ENCODE measurements around the gene CELA2B.
"Not testable (repeated sequence)": the region's sequence is repeated elsewhere in the genome, so short reads cannot be mapped to it uniquely, and the experiment has no call there.

Gene CELA2B

GRCh38 chr1:15509586-15509985 is 33.7 kb downstream of the CELA2B start:
- DNase-seq (ENCODE audit: low read depth) = no peak
- in situ Hi-C loops (cut with HindIII; ENCODE audit: low sequenced_read_pairs) = no loop called here
- no peak overlapping the region for H3K4me3 ChIP-seq (ENCODE audit: low read depth, low read length)
- TF ChIP-seq, protein P1, sequence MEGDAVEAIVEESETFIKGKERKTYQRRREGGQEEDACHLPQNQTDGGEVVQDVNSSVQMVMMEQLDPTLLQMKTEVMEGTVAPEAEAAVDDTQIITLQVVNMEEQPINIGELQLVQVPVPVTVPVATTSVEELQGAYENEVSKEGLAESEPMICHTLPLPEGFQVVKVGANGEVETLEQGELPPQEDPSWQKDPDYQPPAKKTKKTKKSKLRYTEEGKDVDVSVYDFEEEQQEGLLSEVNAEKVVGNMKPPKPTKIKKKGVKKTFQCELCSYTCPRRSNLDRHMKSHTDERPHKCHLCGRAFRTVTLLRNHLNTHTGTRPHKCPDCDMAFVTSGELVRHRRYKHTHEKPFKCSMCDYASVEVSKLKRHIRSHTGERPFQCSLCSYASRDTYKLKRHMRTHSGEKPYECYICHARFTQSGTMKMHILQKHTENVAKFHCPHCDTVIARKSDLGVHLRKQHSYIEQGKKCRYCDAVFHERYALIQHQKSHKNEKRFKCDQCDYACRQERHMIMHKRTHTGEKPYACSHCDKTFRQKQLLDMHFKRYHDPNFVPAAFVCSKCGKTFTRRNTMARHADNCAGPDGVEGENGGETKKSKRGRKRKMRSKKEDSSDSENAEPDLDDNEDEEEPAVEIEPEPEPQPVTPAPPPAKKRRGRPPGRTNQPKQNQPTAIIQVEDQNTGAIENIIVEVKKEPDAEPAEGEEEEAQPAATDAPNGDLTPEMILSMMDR (IDR thresholded peaks at IDR 0.05; ENCODE audit: low read depth, low read length, missing control alignments) = no peak

- TF ChIP-seq, protein P1 (IDR thresholded peaks at IDR 0.05; ENCODE audit: low read depth, low read length, missing control alignments) = no peak
- no peak for DNase-seq (ENCODE audit: low read depth)
- in situ Hi-C loops (cut with HindIII; ENCODE audit: low sequenced_read_pairs) = no loop called here
- H3K4me3 ChIP-seq (ENCODE audit: low read depth, low read length) = no peak overlapping the region
These were observed 34.9 kb downstream of the CELA2B start for GRCh38 chr1:15510611-15511405.

DNA sequence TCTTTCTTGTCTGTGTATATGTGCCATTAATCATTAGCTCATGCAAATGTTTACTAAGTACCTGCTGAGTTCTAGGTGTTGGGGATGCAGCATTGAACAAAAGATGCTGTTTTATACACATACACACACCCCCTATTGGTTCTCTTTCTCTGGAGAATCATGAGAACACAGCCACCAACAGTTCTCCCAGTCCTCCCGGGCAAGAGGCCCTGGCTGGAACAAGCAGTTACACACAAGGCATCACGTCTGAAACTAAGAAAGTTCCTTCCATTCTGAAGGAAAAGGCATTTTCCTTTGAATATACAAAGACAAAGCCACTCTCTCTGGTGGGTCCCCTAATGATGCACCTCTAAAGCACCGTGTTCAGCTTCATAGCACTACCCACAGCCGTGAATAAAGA is 37.3 kb downstream of the CELA2B start:
- in situ Hi-C loops (cut with HindIII; ENCODE audit: low sequenced_read_pairs) = no loop called here
- H3K4me3 ChIP-seq (ENCODE audit: low read depth, low read length) = no peak overlapping the region
- DNase-seq (ENCODE audit: low read depth) = no peak
- TF ChIP-seq, protein P1 (IDR thresholded peaks at IDR 0.05; ENCODE audit: low read depth, low read length, missing control alignments) = no peak

DNA sequence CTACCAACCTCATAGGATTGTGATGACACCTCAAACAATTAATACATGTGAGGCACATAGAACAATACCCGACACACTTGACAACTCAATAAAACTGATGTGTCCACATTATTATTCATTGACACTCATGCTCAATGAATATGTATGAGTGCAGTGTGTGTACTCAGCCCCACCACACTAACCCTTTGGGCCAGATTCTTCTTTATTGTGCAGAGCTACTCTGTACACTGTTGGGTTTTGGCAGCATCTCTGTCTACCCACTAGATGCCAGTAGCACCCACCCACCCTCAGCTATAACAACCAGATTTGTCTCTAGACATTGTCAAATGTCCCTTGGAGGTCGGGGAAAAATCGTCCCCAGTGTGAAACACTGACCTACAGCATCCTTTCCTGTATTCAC is 38.0 kb downstream of the CELA2B start:
- no peak overlapping the region for H3K4me3 ChIP-seq (ENCODE audit: low read depth, low read length)
- in situ Hi-C loops (cut with HindIII; ENCODE audit: low sequenced_read_pairs) = no loop called here
- TF ChIP-seq, protein P1 (IDR thresholded peaks at IDR 0.05; ENCODE audit: low read depth, low read length, missing control alignments) = no peak
- no peak for DNase-seq (ENCODE audit: low read depth)

- H3K4me3 ChIP-seq (ENCODE audit: low read depth, low read length); DNase-seq (ENCODE audit: low read depth); in situ Hi-C loops (cut with HindIII; ENCODE audit: low sequenced_read_pairs): not testable (repeated sequence)
These were observed 38.7 kb downstream of the CELA2B start for GRCh38 chr1:15514557-15514956.

DNA sequence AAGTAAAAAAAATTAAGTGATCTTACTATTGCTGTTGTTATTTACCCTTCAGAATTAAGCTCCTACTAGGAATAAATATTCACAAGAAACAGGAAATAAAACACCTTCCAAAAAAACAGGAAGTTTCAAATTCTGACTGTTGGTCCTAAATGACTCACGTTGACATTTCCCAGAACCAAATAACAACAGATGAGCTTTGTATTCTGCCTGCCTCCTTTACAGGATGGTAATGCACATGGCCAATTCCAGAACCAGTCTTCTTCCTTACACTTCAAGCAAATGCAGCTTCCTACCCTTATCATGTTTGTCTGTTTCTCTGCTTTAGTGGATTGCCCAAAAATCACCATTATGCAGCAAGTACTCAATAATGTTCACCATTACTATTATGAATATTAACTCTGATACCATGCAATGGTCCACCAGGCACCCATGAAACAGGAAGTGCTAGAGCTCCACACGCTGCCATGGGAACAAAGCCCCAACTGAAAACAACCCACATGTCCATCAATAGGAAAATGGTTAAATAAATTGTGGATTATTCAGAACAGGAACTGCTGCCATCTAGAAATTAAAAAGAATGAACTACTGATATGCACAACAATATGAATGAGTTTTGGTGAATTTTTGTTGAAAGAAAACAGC is 39.2 kb downstream of the CELA2B start:
- TF ChIP-seq, protein P1 (IDR thresholded peaks at IDR 0.05; ENCODE audit: low read depth, low read length, missing control alignments) = no peak
- H3K4me3 ChIP-seq (ENCODE audit: low read depth, low read length) = no peak overlapping the region
- no peak for DNase-seq (ENCODE audit: low read depth)
- in situ Hi-C loops (cut with HindIII; ENCODE audit: low sequenced_read_pairs) = no loop called here

- DNase-seq (ENCODE audit: low read depth) = no peak
- in situ Hi-C loops (cut with HindIII; ENCODE audit: low sequenced_read_pairs) = no loop called here
- H3K4me3 ChIP-seq (ENCODE audit: low read depth, low read length) = no peak overlapping the region
- TF ChIP-seq, protein P1 (IDR thresholded peaks at IDR 0.05; ENCODE audit: low read depth, low read length, missing control alignments) = no peak
These were observed 43.7 kb downstream of the CELA2B start for GRCh38 chr1:15519625-15520024.

- in situ Hi-C loops (cut with HindIII; ENCODE audit: low sequenced_read_pairs); DNase-seq (ENCODE audit: low read depth); H3K4me3 ChIP-seq (ENCODE audit: low read depth, low read length): not testable (repeated sequence)
These were observed 45.5 kb downstream of the CELA2B start for GRCh38 chr1:15521206-15521906.

Data from astrocyte of the cerebellum (primary cell).